DMS114 treated with DMSO at 0.1 percent for 48 hours (cell line): ENCODE data around the gene CALM1.

Experiments
- DNase-seq: peaks from one replicate; lab custom pipeline; 2025; ENCODE audit not compliant: unreplicated experiment; lab: John Stamatoyannopoulos, UW

Gene CALM1

GRCh38 chr14:90407230-90407629, 10.4 kb downstream of the CALM1 start:
- no peak for DNase-seq

- no peak for DNase-seq
Observed at GRCh38 chr14:90408713-90409112, 11.9 kb downstream of the CALM1 start.

- no peak for DNase-seq
Observed at GRCh38 chr14:90409209-90409730, 12.4 kb downstream of the CALM1 start.

GRCh38 chr14:90412058-90412457, 15.2 kb downstream of the CALM1 start:
- DNase-seq, result no peak

- DNase-seq, result no peak
Observed at GRCh38 chr14:90416720-90417119, 19.9 kb downstream of the CALM1 start.

- DNase-seq, result no peak
Observed at GRCh38 chr14:90418053-90418452, 21.2 kb downstream of the CALM1 start.

- no peak for DNase-seq
Observed at GRCh38 chr14:90419200-90419599, 22.4 kb downstream of the CALM1 start.

GRCh38 chr14:90421001-90421631, 24.3 kb downstream of the CALM1 start:
- DNase-seq, result no peak

GRCh38 chr14:90421632-90422020, 24.8 kb downstream of the CALM1 start:
- DNase-seq, result no peak

- no peak for DNase-seq
Observed at GRCh38 chr14:90423166-90423565, 26.3 kb downstream of the CALM1 start.

GRCh38 chr14:90424075-90424474, 27.2 kb downstream of the CALM1 start:
- DNase-seq, result no peak

GRCh38 chr14:90424686-90425372, 28.0 kb downstream of the CALM1 start:
- DNase-seq, result no peak

GRCh38 chr14:90425373-90425879, 28.6 kb downstream of the CALM1 start:
- no peak for DNase-seq

- DNase-seq, result no peak
Observed at GRCh38 chr14:90426031-90426540, 29.3 kb downstream of the CALM1 start.

- no peak for DNase-seq
Observed at GRCh38 chr14:90426663-90427062, 29.8 kb downstream of the CALM1 start.

GRCh38 chr14:90427848-90428426, 31.1 kb downstream of the CALM1 start:
- no peak for DNase-seq

- no peak for DNase-seq
Observed at GRCh38 chr14:90428676-90429075, 31.8 kb downstream of the CALM1 start.

- no peak for DNase-seq
Observed at GRCh38 chr14:90429236-90429635, 32.4 kb downstream of the CALM1 start.

GRCh38 chr14:90429754-90430153, 32.9 kb downstream of the CALM1 start:
- DNase-seq, result no peak

- DNase-seq, result no peak
Observed at GRCh38 chr14:90434370-90435020, 37.7 kb downstream of the CALM1 start.

- no peak for DNase-seq
Observed at GRCh38 chr14:90438841-90439240, 42.0 kb downstream of the CALM1 start.
